HG02623 (cell line): ENCODE measurements around the gene ZNF483.
"Not testable (repeated sequence)": the region's sequence is repeated elsewhere in the genome, so short reads cannot be mapped to it uniquely, and the experiment has no call there.

Experiments used
- ATAC-seq: cut with Tn5 transposase; IDR thresholded peaks from one replicate; pipeline ENCODE4 v1.9.1; 2021; ENCODE audit warnings: moderate library complexity; ENCODE audit not compliant: unreplicated experiment

The ZNF483 gene

DNA sequence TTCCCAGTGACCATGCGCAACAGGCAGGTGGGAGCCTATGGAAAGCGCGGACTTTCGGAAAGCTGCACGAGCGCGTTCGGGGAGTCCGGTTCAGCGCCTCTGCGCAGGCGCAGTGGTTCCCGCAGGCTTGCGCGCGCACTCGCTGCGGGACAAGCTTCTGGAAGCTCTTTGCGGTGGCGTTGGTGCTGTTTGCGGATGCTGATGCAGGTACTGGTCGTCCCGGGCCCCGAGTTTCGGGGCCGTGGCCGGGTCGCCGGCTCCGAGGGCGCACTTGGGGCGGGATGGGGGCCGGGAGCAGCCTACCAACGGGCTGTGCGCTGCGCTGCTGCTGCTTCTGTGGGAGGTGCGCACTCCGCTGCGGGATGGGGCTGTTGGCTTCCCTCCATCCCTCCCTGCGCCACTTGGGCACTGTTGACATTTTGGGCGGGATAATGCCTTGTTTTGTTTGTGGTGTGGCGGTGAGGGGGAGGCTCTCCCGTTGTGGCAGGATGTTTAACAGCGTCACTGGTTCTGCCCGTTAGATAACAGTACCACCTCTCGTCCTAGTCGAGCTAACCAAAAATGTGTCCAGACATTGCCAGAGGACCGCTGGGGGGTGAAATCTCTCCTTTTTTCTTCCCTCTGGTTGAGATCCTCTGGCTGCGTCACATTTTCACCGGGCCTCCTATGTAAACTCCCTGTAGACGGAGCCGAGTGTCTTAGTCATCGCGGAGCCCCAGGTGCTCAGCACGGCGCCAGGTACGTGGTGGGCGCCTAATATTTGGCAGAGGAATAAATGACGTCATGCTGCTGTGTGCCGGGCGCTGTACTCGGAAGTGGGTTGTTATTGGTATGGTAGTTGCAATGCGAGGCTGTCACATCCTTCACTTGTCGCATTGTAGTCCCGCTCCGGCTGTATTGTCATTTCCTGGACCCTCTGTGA is at the start of gene ZNF483:
Gene ZNF483 (plus strand): TSS at position 124 of the 922 bp plus-strand sequence. CDS start 2,217 bp downstream, outside the sequence.
- ATAC-seq: peak; percentile 67

DNA sequence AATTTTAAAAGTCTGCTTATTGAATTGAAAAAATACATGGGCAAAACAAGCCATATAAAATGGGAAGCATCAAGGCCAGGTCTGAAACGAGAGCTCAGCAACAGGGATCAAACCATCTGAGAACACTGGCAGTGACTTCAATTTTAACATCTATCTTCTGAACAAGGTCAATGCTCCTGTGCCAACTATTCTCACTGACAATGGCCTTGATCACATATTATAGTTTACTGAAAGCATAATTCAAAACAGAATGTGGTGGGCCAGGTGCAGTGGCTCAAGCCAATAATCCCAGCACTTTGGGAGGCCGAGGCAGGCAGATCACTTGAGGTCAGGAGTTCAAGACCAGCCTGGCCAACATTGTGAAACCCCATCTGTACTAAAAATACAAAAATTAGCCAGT is 49.8 kb upstream of the ZNF483 start:
- no peak for ATAC-seq

DNA sequence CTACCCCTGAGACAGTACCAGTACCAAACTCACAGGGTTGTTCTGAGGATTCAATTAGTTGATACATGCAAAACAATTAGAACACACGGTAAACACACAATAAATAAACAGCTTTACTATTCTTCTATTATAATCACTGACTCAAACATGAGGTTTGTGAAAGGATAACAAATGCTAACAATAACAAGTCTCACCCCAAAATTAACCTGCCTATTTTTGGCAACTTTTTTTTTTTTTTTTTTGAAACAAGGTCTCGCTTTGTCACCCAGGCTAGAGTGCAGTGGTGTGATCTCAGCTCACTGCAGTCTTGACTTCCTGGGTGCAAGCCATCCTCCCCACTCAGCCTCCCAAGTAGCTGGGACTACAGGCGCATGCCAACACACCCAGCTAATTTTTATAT is 47.3 kb upstream of the ZNF483 start:
- no peak for ATAC-seq

DNA sequence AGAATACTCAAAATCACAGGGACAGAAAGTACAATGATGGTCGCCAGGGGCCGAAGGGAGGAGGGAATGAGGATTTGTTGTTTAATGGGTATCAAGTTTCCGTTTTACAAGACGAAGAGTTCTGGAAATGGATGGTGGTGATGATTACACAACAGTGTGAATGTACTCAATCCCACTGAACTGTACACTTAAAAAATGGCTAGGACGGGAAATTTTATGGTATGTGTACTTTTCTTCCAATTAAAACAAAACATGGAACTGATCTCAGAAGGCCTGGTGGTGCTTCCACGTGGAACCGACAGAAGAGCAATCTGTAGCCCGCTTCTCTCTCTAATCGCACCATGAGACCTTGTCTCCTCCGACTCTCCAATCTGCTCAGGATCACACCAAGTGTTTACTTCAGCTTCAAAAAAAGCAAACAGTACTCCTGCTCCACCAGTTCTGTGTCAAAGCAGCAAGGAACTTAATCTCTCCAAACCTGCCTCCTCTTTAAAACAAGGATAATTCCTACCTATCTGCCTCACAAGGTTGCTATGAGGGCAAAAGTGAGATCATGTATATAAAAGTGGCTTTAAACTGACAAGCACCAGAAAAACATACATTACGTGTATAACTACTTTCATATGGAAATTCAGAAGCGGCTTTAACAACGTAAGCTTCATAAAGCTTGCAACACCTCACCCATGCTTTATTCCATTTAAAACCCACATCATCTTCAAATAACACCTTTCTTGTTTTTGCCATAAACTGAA is 42.9 kb upstream of the ZNF483 start:
- ATAC-seq: no peak

DNA sequence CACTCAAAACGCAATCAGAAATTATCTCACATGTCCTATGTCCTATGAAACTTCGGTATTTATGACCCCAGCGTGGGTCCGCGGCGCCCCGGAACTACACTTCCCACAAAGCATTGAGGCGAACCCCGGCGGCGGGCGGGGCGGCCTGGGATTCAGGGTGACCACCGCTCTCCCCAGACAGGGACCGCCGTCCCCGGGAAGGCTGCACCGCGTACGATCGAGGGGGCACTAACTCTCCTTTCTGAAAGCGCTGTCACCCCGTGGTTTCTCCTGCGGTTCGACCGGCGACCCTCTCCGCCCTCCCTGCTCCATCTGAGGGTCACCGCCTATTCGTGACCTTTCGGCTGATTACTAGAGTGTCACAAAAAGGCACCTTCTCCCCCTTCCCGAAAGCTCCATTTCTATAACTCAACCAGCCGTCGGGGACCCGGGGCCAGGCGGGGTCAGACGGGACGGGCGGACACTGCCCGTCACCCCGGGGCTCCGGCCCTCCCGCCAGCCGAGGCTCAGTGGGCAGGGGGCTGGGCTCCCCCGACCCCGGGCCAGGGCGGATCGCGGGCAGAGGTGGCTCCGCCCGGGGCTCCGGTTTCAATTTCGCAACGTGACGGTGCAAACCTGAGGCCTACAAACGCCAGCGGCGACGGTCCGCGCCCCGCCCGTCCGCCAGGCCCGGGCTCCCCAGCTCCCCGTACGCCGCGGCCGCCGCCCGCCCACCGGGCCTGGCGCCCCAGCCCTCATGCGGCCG is 42.1 kb upstream of the ZNF483 start:
- peak; percentile 48 for ATAC-seq

DNA sequence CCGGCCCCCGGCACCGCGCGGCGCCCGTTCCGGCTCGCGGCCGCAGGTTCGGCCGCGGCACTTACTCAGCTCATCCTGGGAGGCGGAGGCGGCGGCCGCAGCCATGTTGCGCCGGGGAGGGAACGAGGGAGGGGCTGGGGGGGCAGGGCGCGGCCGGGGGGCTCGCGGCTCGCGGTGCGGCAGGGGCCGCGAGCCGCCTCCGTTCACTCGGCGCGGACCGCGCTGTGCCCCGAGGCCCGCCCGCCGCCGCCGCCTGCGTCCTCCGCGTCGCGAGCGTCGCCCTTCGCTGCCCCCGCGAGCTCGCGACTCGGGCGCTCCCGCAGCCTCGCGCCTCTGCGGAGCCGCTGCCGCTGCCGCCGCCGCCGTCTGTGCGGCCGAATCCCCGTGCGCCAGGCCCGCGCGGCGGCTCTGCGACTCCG is 41.5 kb upstream of the ZNF483 start:
- ATAC-seq: peak; percentile 32

DNA sequence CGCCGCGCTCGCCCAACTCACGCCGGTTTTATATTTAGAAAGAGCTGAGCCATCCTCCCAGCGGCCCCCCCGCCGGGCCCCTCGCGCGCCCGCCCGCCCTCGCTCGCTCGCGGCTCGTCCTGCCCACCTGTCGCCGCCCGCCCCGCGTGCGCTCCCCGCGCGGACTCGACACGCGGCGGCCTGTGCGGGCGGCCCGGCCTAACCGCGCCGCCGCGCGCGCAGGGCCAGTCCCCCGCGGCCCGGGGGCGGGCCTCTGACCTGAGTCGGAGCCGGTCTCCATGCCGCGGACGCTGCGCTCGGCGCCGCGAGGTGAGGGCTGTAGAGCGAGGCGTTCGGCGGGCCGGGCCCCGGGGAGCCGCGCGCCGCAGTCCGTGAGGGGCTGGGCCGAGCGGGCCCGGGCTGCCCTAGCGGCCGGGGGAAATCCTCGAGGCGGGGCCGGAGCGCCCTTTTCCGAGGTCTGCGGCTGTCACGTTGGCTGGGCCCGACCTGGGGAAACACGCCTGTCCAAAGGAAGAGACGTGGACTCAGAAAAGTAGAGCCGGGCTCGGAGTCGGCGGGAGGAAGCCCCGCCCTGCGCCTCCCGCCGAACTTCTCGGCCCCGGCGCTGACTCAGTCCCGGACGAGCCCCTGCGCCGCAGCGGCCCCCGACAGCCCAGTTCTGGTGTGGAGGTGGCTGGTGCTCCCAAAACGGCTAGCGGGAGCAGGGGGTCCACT is 41.0 kb upstream of the ZNF483 start, which contains the start of gene ECPAS:
Gene ECPAS (minus strand): TSS at position 526 of the 714 bp plus-strand sequence. CDS start 11,465 bp downstream, outside the sequence.
- ATAC-seq: peak; percentile 49

DNA sequence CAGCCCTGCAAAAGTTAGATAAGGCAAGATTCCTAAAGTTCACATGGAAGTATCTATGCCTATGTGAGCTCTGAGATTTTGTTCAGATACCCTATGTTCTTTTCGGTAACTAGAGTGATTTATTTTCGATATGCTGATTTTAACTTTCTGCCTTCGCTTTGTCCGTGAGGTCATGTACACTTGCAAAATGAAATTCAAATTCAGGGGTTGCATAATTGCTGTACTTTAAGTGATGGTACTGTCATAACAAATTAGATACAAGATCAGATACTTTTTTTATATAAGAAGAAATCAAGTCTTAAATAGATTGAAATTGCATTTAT is 40.4 kb upstream of the ZNF483 start:
- ATAC-seq: no peak

DNA sequence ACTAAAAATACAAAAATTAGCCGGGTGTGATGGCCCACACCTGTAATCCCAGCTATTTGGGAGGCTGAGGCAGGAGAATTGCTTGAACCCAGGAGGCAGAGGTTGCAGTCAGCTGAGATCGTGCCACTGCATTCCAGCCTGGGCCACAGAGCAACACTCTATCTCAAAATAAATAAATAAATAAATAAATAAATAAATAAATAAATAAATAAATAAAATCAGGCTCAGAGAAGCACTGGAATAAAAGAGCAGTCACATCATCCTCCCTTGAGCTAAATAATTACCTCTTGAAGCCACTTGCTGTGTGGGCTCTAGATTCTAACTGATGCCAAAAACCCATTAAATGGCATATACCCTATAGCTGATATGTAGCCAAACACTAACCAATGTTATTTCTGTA is 27.8 kb upstream of the ZNF483 start:
- ATAC-seq: not testable (repeated sequence)

DNA sequence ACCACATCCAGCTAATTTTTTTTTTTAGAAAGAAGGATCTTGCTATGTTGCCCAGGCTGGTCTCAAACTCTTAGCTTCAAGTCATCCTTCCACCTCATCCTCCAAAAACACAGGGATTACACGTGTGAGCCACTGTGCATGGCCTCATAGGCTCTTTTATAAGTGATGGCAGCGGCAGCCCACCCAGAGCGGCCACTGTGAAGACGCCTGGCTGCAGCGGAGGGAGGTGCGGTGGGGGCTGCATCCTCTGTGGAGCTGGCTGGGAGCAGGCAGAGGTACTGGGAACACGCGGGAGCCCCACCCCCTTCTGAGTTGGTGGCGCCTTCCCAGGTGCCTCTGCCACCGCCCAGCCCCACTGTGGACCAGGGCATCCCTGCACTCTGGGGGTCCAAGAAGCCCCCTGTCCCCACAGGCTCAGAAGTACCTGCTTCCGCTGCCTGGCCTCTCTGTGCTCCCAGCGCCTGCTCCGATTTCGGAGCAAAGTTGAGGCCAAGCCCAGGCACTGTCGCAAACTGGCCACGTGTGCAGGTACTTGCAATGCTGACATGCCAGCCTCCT is 23.9 kb upstream of the ZNF483 start:
- ATAC-seq: no peak

DNA sequence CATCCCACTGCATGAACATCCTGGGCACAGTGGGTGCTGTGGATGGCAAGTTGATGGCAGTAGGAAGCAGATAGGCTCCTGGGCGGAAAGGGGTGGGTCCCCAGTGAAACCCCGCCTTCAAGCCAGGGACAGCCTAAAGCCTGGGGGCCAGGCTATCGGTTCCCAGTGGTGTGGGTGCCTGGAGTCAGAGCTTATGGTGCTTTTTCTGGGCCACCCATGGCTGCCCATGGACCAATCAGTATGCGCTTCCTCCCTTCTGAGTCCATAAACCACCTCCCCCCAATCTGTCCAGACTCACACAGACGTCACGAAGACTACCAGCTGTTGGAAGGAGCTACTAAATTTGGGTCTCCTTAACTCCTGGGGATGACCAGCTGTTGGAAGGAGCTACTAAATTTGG is 23.3 kb upstream of the ZNF483 start:
- no peak for ATAC-seq

DNA sequence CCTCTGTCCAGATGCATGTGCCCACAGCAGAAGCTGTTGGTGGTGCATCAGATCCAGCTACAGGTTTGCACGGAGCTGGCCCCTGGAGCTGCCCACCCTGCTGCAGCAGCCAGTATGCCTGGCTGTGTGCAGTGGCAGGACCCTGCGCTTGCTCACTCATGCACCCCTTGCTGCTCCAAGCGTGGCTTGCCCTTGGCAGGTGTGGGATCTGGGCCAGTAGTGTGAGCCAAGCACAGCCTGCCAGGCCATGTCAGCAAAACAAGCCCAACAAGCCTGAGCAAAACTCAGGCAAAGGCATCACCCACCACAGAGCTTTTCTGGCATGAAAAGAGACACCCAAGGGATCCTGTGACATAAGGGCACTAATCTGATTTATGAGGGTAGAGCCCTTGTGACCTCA is 22.5 kb upstream of the ZNF483 start:
- ATAC-seq: no peak

DNA sequence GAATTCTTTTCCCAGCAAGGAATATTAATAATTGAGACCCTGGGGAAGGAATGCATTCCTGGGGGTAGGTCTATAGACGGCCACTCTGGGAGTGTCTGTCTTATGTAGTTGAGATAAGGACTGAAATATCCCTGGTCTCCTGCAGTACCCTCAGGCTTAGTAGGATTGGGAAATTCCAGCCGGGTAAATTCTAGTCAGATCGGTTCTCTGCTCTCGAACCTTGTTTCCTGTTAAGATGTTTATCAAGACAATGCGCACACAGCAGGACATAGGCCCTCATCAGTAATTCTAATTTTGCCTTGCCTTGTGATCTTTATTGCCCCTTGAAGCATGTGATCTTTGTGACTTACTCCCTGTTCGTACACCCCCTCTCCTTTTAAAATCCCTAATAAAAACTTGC is 13.4 kb upstream of the ZNF483 start:
- ATAC-seq: not testable (repeated sequence)

DNA sequence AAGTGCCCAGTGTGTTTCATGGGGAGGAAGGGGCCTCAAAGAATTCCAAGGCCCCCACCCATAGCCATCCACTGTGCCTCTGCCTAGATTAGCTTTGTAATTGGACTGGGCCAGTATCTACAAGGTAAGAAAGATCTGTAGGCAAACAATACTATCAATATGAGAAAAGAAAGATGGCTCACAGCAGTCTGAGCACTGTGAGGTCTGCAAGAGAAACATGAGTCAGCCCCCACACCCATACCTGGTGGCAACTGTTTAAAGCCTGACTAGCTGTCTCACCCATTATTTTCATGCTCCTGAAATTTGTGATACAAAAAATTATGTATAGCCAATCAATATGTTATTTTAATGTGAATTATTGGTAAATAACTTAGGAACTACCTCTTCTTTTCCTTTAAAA is 10.0 kb upstream of the ZNF483 start:
- ATAC-seq: no peak

DNA sequence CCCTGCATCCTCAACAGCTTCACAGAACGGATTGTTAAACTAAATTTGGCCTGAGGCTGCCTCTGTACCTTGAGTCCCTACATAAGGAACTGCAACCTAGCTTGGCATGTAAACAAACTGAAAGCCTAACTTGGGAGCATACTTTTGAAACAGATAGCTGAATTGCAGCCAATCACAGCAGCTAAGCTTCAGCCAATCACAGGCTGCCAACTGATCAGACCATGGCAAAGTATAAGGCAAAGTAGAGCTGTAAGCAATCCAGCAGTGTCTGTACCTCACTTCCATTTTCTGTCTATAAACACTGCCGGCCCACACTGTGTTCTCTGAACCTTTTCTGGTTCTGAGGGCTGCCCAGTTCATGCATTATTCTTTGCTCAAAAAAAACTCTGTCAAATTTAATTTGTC is 8.9 kb upstream of the ZNF483 start:
- ATAC-seq: no peak

DNA sequence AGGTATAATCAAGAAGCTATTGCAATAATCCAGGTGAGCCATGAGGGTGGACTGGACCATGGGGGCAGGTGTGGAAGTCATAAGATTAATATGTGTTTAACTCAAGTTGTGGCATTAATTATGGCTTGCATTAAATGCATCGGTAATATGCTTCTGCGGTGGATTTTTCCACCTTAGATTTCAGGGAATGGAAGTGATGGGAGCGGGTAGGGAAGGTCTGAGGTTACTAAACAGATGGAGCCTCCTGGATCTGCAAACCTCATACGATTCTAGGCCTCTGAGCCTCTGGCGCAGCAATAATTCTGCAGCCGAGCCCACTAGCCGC is 286 bp upstream of the ZNF483 start:
- no peak for ATAC-seq

DNA sequence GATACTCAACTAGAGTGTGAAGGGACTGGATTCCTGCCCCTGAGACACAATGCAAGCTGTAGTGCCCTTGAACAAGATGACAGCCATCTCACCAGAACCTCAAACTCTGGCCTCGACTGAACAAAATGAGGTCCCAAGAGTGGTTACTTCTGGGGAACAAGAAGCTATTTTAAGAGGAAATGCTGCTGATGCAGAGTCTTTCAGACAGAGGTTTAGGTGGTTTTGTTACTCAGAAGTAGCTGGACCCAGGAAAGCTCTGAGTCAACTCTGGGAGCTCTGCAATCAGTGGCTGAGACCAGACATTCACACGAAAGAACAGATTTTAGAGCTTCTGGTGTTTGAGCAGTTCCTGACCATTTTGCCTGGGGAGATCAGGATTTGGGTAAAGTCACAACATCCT is 2.4 kb downstream of the ZNF483 start:
- ATAC-seq: no peak

DNA sequence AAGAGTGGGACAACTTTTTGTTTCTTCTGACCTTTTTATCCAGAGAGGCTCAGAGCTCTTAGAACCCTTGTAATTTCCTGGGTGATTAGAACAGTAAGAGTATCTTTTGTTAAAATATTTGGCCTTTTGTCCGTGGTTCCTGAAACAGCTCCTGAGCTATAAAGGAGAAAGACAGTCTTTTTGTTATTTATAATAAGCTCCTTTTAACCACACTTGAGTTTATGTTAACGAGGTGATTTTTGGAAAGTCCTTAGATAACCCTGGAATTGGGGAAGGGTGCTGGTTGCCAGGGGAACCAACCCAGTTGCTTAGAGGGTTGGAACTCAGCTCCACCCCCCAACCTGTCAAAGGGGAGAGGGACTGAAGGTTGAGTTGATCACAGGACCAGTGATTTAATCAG is 4.8 kb downstream of the ZNF483 start:
- ATAC-seq: no peak

DNA sequence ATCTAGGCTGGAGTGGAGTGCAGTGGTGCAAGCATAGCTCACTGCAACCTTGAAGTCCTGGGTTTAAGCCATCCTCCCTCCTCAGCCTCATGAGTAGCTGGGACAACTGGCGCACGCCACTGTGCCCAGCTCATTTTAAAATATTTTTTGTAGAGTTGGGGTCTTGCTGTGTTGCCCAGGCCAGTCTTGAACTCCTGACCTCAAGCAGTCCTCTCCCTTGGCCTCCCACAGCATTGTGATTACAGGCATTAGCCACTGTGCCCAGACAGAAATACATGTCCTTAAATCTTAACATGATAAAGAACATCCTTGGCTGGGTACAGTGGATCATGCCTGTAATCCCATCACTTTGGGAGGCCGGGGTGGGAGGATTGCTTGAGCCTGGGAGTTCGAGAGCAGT is 6.7 kb downstream of the ZNF483 start:
- ATAC-seq: no peak

DNA sequence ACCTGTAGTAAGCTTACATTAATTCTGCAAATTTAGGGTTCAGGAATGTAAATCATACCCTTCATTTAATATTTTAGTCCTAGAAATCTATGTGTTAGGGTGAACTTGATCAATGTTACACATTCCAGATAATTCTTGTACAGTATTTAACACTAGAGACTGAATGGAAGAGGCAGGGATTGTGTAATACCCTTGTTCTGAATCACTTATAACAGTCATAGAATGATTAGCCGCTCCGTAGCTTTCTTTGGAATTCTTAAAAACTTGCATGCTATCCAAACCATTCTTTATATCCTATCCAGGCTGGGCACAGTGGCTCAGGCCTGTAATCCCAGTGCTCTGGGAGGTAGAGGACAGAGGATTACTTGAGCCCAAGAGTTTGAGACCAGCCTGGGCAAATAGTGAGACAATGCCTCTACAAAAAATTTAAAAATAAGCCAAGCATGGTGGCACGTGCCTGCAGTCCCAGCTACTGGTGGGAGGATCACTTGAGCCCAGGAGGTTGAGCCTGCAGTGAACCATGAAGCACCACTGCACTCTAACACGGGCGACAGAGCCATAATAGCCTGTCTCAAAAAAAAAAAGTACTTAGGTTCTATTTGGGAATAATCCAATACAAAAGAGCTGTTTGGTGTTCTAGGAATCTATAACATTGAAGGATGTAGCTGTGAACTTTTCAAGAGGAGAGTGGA is 8.3 kb downstream of the ZNF483 start:
- no peak for ATAC-seq
